Sigmoid colon (tissue), 4 donors: ENCODE measurements around the gene CDC37L1.
"Not testable (repeated sequence)": the region's sequence is repeated elsewhere in the genome, so short reads cannot be mapped to it uniquely, and the experiment has no call there.

Experiments used
- CTCF ChIP-seq, 4 experiments: fragments of 450-650 bp in 3 of 4; fragments of 200-600 bp in 1 of 4; IDR thresholded peaks; one replicate each; pipeline ENCODE4 v1.5.1; 2016 to 2019; ENCODE audit warnings: antibody characterized with exemption in 4 of 4, mild to moderate bottlenecking in 3 of 4, moderate library complexity in 2 of 4
- EP300 ChIP-seq, 4 donors: sonication (generic); formaldehyde crosslinking; IDR thresholded peaks; one replicate each; pipeline ENCODE4 v1.6.1; 2017; ENCODE audit warnings: antibody characterized with exemption in 4 of 4
- POLR2A ChIP-seq, 2 donors: fragments of 450-650 bp; IDR thresholded peaks; one replicate each; pipeline ENCODE4 v1.6.1; 2016; ENCODE audit warnings: antibody characterized with exemption in 2 of 2, mild to moderate bottlenecking in 2 of 2, moderate library complexity in 2 of 2
- POLR2AphosphoS5 ChIP-seq, 4 donors: sonication (generic); formaldehyde crosslinking; IDR thresholded peaks; one replicate each; pipeline ENCODE4 v1.6.1; 2017; ENCODE audit warnings: antibody characterized with exemption in 4 of 4

DNA sequence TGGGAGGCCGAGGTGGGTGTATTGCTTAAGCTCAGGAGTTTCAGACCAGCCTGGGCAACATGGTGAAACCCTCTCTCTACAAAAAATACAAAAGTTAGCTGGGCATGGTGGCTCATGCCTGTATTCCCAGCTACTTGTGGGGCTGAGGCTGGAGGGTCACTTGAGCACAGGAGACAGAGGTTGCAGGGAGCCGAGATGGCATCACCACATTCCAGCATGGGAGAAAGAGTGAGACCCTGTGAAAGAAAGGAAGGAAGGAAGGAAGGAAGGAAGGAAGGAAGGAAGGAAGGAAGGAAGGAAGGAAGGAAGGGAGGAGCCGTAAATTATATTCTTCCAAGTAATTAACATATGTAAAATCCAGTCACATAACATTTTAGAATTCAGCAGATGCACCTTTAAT lies 23.2 kb upstream of the CDC37L1 start:
- TF ChIP-seq CTCF, POLR2A, EP300, POLR2AphosphoS5 (IDR thresholded peaks at IDR 0.05): not testable (repeated sequence)
